OCI-LY7 (cell line): ENCODE measurements around the gene CNKSR2. TPM values are rescaled to one million over a fixed set of nuclear protein-coding genes. Genes with fewer than 3 reads are reported as not detected.

Source experiments
- Bru-seq: library from RNA; stranded (reverse); fragments of 400-500 nt; gene quantifications from one replicate; lab custom pipeline; 2021; lab: Mats Ljungman, UMichigan
- BruChase-seq, 2 experiments: library from RNA; stranded (reverse); fragments of 400-500 nt; gene quantifications; one replicate each; lab custom pipeline; 2021; lab: Mats Ljungman, UMichigan
- BruUV-seq: library from RNA; stranded (reverse); fragments of 400-500 nt; replicated peaks from 2 replicates; lab custom pipeline; 2021; lab: Mats Ljungman, UMichigan
- CTCF ChIA-PET: fragments of 300-600 bp; sonication (Branson Sonifier 250); formaldehyde crosslinking; loops from one replicate; lab custom pipeline; 2022; ENCODE audit warnings: antibody characterized with exemption; ENCODE audit not compliant: unreplicated experiment; lab: Charles Lee
- POLR2A ChIA-PET: fragments of 300-600 bp; sonication (Branson Sonifier 250); formaldehyde crosslinking; loops from one replicate; lab custom pipeline; 2022; ENCODE audit warnings: antibody characterized with exemption; lab: Charles Lee
- DNase-seq: peaks from one replicate; pipeline ENCODE4 v3.0.0-alpha.2; 2015; ENCODE audit warnings: low spot score
- H2AFZ ChIP-seq: fragments of 200-600 bp; sonication (generic), shearing (Covaris generic); 2 replicates; pipeline ENCODE4 v1.6.1; 2014; ENCODE audit warnings: mild to moderate bottlenecking, antibody characterized with exemption, low read length, moderate library complexity
- H3K27ac ChIP-seq: fragments of 200-600 bp; sonication (generic); 2 replicates; pipeline ENCODE4 v1.5.1; 2014; ENCODE audit warnings: mixed run types, low read depth, mild to moderate bottlenecking, moderate library complexity, low read length, inconsistent platforms; ENCODE audit not compliant: poor library complexity, severe bottlenecking
- H3K36me3 ChIP-seq: fragments of 200-600 bp; sonication (generic); 2 replicates; pipeline ENCODE4 v1.6.1; 2014; ENCODE audit warnings: mild to moderate bottlenecking, antibody characterized with exemption, low read length, moderate library complexity, mixed read lengths; ENCODE audit not compliant: insufficient read depth
- H3K4me1 ChIP-seq: fragments of 200-600 bp; sonication (generic); 2 replicates; pipeline ENCODE4 v1.5.1; 2014; ENCODE audit warnings: mild to moderate bottlenecking, low read length; ENCODE audit not compliant: insufficient read depth, poor library complexity, severe bottlenecking
- H3K4me2 ChIP-seq: fragments of 200-600 bp; sonication (generic); 2 replicates; pipeline ENCODE4 v1.6.1; 2014; ENCODE audit warnings: mild to moderate bottlenecking, low read length
- H3K4me3 ChIP-seq: fragments of 200-600 bp; sonication (generic); 2 replicates; pipeline ENCODE4 v1.5.1; 2014; ENCODE audit warnings: mild to moderate bottlenecking, low read depth, low read length; ENCODE audit not compliant: poor library complexity, severe bottlenecking
- H3K79me2 ChIP-seq: fragments of 200-600 bp; sonication (generic); 2 replicates; pipeline ENCODE4 v1.6.1; 2016; ENCODE audit warnings: low read depth, mild to moderate bottlenecking, low read length, moderate library complexity, mixed read lengths; ENCODE audit not compliant: insufficient read depth
- H3K9me2 ChIP-seq: fragments of 200-600 bp; sonication (generic); 2 replicates; pipeline ENCODE4 v1.6.1; 2016; ENCODE audit warnings: mild to moderate bottlenecking, low read length, mixed read lengths; ENCODE audit not compliant: insufficient read depth
- H3K9me3 ChIP-seq: fragments of 200-600 bp; sonication (generic); 2 replicates; pipeline ENCODE4 v1.6.1; 2014; ENCODE audit warnings: mild to moderate bottlenecking, mixed run types, low read length, mixed read lengths
- H4K20me1 ChIP-seq: fragments of 200-600 bp; sonication (generic); 2 replicates; pipeline ENCODE4 v1.6.1; 2014; ENCODE audit warnings: mild to moderate bottlenecking, antibody characterized with exemption, low read length, moderate library complexity, mixed read lengths; ENCODE audit not compliant: insufficient read depth
- CTCF ChIP-seq: fragments of 200-600 bp; sonication (generic); conservative IDR thresholded peaks from 2 replicates; pipeline ENCODE4 v1.5.1; 2014; ENCODE audit warnings: mild to moderate bottlenecking, antibody characterized with exemption, low read length, moderate library complexity, mixed read lengths
- EZH2phosphoT487 ChIP-seq: fragments of 200-600 bp; sonication (generic); IDR thresholded peaks from 2 replicates; pipeline ENCODE4 v1.6.1; 2018; ENCODE audit warnings: low read depth, borderline replicate concordance, mild to moderate bottlenecking, mixed run types, antibody characterized with exemption, low read length, moderate library complexity, mixed read lengths
- intact Hi-C: fragments of 100-400 bp; cut with micrococcal nuclease; formaldehyde crosslinking; loops from one replicate; pipeline ENCODE4 v1.10.0; 2022; ENCODE audit not compliant: unreplicated experiment
- long read RNA-seq: library from polyadenylated mRNA; stranded (forward); transcript quantifications from one replicate; pipeline ENCODE4 v2.0.0, GENCODE V29; 2022
- total RNA-seq, 2 experiments: library from RNA; depleted of rRNA in 1 of 2; stranded (reverse); fragments of >200 nt in 1 of 2; shearing (Covaris generic) in 1 of 2; gene quantifications; 2 replicates each; pipeline ENCODE4 v1.2.3, GENCODE V29; 2014 to 2022

Gene CNKSR2
- total RNA-seq (2014; rRNA removed; shearing (Covaris generic)): not detected in 2 replicates
- total RNA-seq (2022): not detected in 2 replicates
- Bru-seq, nascent RNA: percentile 0 among the genes with signal in this experiment
- BruChase-seq, experiment 1, labeled RNA remaining after a 6-hour chase: not detected
- BruChase-seq, experiment 2, labeled RNA remaining after a 2-hour chase: not detected
- long read RNA-seq: 0 reads

GRCh38 chrX:21374163-21374993 lies at the start of gene CNKSR2:
Gene CNKSR2 (plus strand): TSS chrX:21374418. CDS start chrX:21374898, 480 bp downstream.
- peak within 1 kb of the TSS; percentile 3; the same call in 1 of the 2 replicates for H3K4me2 ChIP-seq
- no peaks in the 10 kb centered on the region for H4K20me1 ChIP-seq
- ChIA-PET POLR2A (no interaction called here), CTCF (no interaction called here)
- no peaks in the 10 kb centered on the region for H3K4me1 ChIP-seq
- no peak for DNase-seq
- intact Hi-C loops: no loop called here
- no peak within 1 kb of the TSS for H3K4me3 ChIP-seq
- H3K9me2 ChIP-seq: no peaks in the 10 kb centered on the region
- H3K79me2 ChIP-seq: no peaks in the 10 kb centered on the region
- no peak within 1 kb of the TSS for H3K27ac ChIP-seq
- H2AFZ ChIP-seq: no peak within 1 kb of the TSS
- TF ChIP-seq CTCF (no peak), EZH2phosphoT487 (no peak)
- no peaks in the 10 kb centered on the region for H3K36me3 ChIP-seq
- no TSS peak for BruUV-seq
- no peaks in the 10 kb centered on the region for H3K9me3 ChIP-seq

GRCh38 chrX:21354725-21355124 lies 19.5 kb upstream of the CNKSR2 start:
- Histone ChIP-seq H2AFZ (no peak overlapping the region), H3K79me2 (no peaks in the 10 kb centered on the region), H3K4me3 (no peak overlapping the region), H3K27ac (no peak overlapping the region), H3K36me3 (no peaks in the 10 kb centered on the region), H3K4me1 (no peaks in the 10 kb centered on the region), H3K9me3 (no peaks in the 10 kb centered on the region), H3K4me2 (no peak overlapping the region), H3K9me2 (no peaks in the 10 kb centered on the region), H4K20me1 (no peaks in the 10 kb centered on the region)
- DNase-seq: no peak
- no TSS peak for BruUV-seq
- intact Hi-C loops: no loop called here
- POLR2A ChIA-PET: no interaction called here
- TF ChIP-seq EZH2phosphoT487 (no peak), CTCF (no peak)
- CTCF ChIA-PET: no interaction called here

GRCh38 chrX:21355831-21356230 lies 18.4 kb upstream of the CNKSR2 start:
- TF ChIP-seq CTCF (no peak), EZH2phosphoT487 (no peak)
- no peaks in the 10 kb centered on the region for H3K36me3 ChIP-seq
- no peaks in the 10 kb centered on the region for H4K20me1 ChIP-seq
- DNase-seq: no peak
- H3K4me2 ChIP-seq: no peak overlapping the region
- no peaks in the 10 kb centered on the region for H3K4me1 ChIP-seq
- H3K27ac ChIP-seq: no peak overlapping the region
- POLR2A ChIA-PET: no interaction called here
- intact Hi-C loops: no loop called here
- BruUV-seq: no TSS peak
- H2AFZ ChIP-seq: no peak overlapping the region
- H3K79me2 ChIP-seq: no peaks in the 10 kb centered on the region
- H3K9me2 ChIP-seq: no peaks in the 10 kb centered on the region
- H3K4me3 ChIP-seq: no peak overlapping the region
- no peaks in the 10 kb centered on the region for H3K9me3 ChIP-seq
- CTCF ChIA-PET: no interaction called here
